GM12891 (cell line): ENCODE measurements around the gene HDAC4.

ENCODE experiments used
- DNase-seq: peaks from one replicate; pipeline ENCODE4 v3.0.0; 2011; ENCODE audit warnings: low spot score; ENCODE audit not compliant: insufficient read length
- FAIRE-seq: peaks from 2 replicates; lab custom pipeline; 2011; peaks lifted over from hg19 to GRCh38; lab: Jason Lieb, UNC
- PAX5 ChIP-seq: IDR thresholded peaks from 2 replicates; pipeline ENCODE4 v1.6.1; 2011; ENCODE audit warnings: low read length, moderate library complexity, mild to moderate bottlenecking; ENCODE audit not compliant: insufficient read depth, severe bottlenecking
- POLR2A ChIP-seq: IDR thresholded peaks from 2 replicates; pipeline ENCODE4 v1.6.1; 2011; ENCODE audit warnings: low read depth, low read length, control low read depth
- POLR2AphosphoS5 ChIP-seq: IDR thresholded peaks from 2 replicates; pipeline ENCODE4 v1.6.1; 2011; ENCODE audit warnings: low read depth, low read length, control low read depth
- POU2F2 ChIP-seq: IDR thresholded peaks from 2 replicates; pipeline ENCODE4 v1.6.1; 2011; ENCODE audit warnings: low read depth, mild to moderate bottlenecking, control low read depth, low read length, moderate library complexity
- SPI1 ChIP-seq: IDR thresholded peaks from 2 replicates; pipeline ENCODE4 v1.6.1; 2011; ENCODE audit warnings: low read depth, low read length, control low read depth
- TAF1 ChIP-seq: IDR thresholded peaks from 2 replicates; pipeline ENCODE4 v1.6.1; 2011; ENCODE audit warnings: low read depth, low read length, control low read depth

HDAC4 gene

GRCh38 chr2:239053801-239054503 is 346.9 kb downstream of the HDAC4 start:
- no peak for TF ChIP-seq POLR2AphosphoS5
- no peak for TF ChIP-seq POU2F2
- DNase-seq (no peak), FAIRE-seq (no peak)

DNA sequence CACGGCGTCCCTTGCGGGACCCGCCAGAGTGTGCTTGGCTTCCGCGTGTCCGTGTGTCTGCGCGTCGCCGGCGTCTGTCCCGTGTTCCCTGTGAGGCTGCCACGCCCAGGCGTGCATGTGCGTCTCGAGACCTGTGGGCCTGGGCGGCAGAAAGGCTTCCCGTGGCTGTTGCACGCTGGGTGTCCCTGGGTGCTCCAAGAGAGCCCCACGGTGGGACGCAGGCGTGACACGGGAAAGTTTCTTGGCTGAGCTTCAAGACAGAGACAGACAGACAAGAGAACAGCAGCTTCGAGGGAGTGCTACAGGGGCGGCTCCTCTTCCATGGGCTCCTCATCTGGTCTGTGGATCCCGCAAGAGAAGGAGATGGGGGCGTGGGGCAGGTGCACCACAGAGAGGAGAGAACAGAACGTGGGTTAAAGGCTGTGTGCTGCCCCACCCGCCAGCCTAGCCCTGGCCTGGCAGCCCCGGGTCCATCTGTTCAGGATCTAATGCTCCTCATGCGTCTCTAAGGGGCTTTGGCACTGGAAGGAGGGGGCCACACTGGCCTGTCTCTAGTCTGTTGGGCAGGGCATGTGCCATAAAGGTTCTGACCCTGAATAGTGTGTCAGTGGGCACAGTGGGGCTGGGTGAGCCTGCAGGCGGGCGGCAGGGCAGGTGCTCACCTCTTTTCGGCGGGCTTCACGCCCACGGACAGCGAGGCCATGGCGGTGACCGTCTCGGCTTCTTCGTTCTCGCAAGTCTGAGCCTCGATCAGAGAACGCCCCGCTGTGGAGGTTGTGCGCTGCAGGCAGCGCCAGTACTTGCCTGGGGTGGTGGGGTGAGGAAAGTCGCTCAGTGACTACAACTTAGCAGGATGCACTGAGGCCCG is 347.8 kb downstream of the HDAC4 start:
- DNase-seq (no peak), FAIRE-seq (no peak)
- TF ChIP-seq SPI1 (no peak), PAX5 (no peak), TAF1 (no peak), POU2F2 (no peak), POLR2AphosphoS5 (no peak), POLR2A (no peak)

DNA sequence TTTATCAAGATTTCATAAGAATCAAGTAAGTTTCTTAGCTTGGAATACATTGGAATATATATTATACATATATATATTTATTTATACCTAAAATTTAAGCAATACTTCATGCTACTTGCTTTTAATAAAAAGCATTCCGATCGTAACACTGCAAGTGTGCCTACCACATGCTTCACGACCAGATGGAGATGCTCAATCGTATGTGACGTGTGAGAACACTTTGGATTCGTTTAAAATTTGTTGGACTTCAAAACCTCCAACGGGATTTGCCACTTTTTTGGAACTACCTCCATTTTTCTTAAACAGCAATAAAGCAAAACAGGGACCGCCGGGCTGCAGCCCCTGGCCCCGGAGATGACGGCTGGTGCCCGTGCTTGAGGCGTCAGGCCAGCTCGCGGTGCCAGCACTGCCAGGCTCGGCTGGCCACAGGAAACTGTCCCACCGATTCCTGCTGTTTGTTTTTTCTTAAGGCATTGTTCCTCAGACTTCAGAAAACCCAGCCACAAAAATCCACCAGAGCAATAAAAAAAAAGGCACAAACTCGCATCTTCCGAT is 348.9 kb downstream of the HDAC4 start:
- no peak for DNase-seq
- no peak for TF ChIP-seq PAX5
- TF ChIP-seq SPI1 = no peak
- TF ChIP-seq POU2F2 = no peak
- no peak for TF ChIP-seq POLR2A
- TF ChIP-seq POLR2AphosphoS5 = no peak
- TF ChIP-seq TAF1 = no peak

DNA sequence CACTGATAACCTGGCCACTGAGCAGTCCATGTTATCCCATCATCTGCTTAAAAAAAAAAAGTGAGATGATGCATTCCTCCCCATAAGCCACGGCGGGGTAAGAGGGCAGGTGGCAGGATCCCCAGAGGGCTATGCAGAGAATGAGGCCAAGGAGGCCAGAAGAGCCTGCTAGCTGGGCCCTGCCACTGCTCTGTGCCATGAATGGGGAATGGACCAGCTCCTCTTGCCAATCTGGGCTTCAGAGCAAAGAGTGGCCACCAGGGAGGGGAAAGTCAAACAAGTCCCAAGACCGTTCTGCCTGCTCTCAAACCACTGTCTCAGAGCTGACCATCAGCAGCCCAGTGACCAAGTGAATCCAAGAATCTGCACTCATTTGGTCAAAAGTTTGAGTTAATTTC is 350.6 kb downstream of the HDAC4 start:
- no peak for DNase-seq
- TF ChIP-seq SPI1 (no peak), POLR2A (no peak), POU2F2 (no peak), TAF1 (no peak), PAX5 (no peak), POLR2AphosphoS5 (no peak)
- no peak for FAIRE-seq

More for the DNA sequence above, 348.9 kb downstream of the HDAC4 start:
- FAIRE-seq = no peak

DNA sequence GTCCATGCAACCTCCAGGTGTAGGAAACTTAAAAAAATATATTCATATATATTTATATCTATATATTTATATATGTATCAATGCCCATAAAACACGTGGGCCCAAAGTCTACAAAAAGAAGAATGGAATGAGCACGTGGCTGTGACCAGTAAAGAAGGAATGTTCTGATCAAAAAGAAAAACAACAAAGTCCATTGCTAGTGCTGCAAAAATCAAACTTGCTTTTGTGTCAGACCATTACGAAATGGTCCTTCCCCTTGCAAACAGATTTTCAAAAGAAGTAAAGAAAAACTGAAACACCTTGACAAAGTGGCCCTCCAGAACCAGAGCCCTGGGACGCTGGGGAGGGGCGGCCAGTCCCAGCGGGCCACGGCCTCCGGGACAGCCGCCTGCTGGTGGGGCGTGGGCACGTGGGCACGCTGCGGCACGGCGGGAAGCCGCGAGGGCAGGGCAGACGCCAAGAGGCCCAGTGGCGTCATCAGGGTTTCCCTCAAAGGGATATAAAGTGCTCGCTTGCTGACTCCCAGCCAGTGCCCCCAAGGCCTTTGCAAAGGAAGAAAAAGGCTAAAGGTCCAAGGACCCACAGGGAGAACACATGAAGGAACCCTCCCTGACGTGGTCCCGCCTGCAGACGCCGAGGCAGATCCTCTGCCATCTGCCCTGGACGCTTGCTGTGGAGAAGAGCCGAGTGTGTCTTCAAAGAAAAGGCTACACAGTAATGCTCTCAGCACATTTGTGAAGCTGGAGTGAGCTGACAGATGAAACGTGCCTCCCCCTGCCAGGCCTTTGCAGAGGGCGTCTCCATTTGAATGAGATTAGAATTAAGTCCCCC is 351.2 kb downstream of the HDAC4 start:
- FAIRE-seq = no peak
- DNase-seq = no peak
- no peak for TF ChIP-seq POU2F2

- FAIRE-seq (no peak), DNase-seq (no peak)
- TF ChIP-seq SPI1 = no peak
- TF ChIP-seq POU2F2 = no peak
- TF ChIP-seq POLR2AphosphoS5 = no peak
- no peak for TF ChIP-seq POLR2A
- no peak for TF ChIP-seq PAX5
Measured at GRCh38 chr2:239048736-239049135, 352.1 kb downstream of the HDAC4 start.

- FAIRE-seq (no peak), DNase-seq (no peak)
- no peak for TF ChIP-seq POLR2AphosphoS5
- TF ChIP-seq PAX5 = no peak
- TF ChIP-seq POU2F2 = no peak
- no peak for TF ChIP-seq SPI1
- no peak for TF ChIP-seq POLR2A
- no peak for TF ChIP-seq TAF1
Measured at GRCh38 chr2:239047861-239048260, 353.0 kb downstream of the HDAC4 start.

GRCh38 chr2:239047420-239047819 is 353.4 kb downstream of the HDAC4 start:
- TF ChIP-seq PAX5 (no peak), POLR2AphosphoS5 (no peak), SPI1 (no peak), TAF1 (no peak), POU2F2 (no peak), POLR2A (no peak)
- FAIRE-seq (no peak), DNase-seq (no peak)

DNA sequence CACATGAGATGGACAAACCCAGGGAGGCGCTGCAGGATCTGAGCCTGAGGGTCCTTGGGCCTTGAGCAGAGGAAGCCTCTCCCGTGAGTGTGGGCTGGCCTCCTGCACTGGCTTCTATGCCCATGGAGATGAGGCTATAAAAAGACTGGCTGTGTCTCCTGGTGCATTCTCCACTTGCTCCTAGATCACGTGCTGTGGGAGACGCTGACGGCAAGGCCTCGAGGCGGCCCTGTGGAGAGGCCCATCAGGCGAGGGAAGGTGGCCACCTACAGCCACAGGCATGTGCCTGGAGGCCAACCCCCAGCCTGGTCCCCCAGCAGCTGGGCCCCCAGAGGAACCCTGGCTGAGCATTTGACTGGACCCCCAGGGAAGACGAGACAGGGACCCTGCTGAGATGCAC is 354.0 kb downstream of the HDAC4 start:
- DNase-seq (no peak), FAIRE-seq (no peak)
- TF ChIP-seq POLR2A (no peak), POU2F2 (no peak), PAX5 (no peak), POLR2AphosphoS5 (no peak), TAF1 (no peak), SPI1 (no peak)

DNA sequence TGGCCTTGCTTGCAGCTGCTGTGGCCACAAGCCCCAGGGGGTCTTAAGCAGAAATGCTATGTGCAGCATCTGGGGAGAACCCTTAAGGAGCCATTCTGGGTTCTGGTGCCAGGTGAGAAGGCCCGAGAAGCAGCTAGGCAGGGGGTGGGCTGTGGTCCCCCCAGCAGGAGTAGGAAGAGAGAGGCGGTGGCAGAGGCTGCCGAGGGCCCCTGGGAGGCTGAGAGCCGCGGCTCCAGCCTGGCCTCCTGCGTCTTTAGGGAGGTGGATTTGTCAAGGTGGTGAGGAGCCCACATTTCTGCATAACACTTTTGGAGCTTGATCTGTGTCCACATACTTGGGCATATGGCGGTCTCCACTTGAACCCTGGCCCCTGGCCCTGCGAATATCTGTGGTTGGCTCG is 356.5 kb downstream of the HDAC4 start:
- DNase-seq (no peak), FAIRE-seq (no peak)
- TF ChIP-seq POLR2A = no peak
- no peak for TF ChIP-seq TAF1
- no peak for TF ChIP-seq SPI1
- TF ChIP-seq PAX5 = no peak
- no peak for TF ChIP-seq POLR2AphosphoS5
- no peak for TF ChIP-seq POU2F2
